Measurements from ENCODE around the gene DHX58.
A peak's percentile ranks its signal among the peaks of the same experiment; 100 is the strongest.

Gene DHX58

DNA sequence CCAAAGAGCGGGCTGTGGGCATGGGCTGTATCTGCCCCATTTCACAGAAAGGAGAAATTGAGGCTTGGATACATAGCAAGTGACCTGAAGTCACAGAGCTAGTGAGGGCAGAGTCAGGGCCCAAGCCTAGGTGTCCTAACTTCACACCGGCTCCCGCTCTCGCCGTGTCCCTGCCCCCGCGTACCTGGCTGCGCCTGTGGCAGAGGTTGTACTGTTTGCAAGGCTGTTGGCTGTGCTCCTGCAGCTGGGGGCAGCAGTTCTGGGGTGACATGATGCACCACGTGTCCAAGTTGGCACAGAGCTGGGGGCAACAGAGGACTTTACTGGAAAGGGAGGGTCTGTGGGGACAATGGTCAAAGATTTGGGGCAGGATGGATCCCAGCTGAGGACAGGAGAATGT is 3.4 kb downstream of the DHX58 start:
- no peak for DNase-seq (ENCODE audit: low spot score)

DNA sequence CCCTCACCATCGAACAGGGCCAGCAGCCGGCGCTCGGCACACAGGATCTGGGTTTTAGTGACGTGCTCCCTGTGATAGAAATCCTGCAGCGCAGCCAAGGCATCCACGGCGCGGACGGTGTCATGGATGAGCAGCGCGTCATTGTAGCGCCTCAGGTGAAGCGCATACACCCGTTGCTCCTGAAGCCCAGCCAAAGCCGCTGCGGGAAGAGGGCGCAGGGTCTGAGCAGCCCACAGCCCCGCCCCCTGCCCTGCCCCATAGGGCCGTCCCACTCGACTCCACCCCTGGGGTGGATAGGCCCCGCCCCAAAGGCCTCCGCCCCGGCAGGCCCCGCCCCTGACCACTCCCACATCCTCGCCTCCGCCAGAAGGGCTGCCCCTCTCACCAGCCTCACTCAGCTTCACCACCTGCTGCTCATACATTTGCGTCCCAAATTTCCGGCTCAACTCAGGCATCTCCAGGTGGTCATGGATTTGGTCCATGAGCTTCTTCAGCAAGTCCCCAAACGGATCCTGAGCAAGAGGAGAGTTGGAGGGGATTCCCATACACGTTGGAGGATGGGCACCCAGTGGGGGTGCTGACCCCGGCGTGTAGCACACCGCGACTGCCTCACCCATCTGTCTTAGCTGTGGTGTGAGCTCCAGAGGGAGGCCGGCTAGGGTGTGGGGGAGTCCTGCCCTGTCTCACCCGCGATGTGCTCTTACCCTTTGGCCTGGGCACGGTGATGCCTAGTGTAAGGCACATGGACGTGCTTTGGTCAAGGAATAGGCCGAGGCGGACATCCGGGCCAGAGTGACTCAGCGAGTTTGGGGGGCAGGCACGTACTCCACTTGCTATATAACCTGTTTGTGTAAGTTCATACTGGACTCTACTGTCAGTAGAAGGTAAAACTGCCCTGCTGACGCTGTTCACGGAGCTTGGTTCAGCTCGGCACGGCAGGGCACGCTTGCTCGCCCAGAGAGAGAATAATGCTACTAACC is 4.6 kb downstream of the DHX58 start:
- peak; percentile 61 for DNase-seq (ENCODE audit: low spot score)

DNA sequence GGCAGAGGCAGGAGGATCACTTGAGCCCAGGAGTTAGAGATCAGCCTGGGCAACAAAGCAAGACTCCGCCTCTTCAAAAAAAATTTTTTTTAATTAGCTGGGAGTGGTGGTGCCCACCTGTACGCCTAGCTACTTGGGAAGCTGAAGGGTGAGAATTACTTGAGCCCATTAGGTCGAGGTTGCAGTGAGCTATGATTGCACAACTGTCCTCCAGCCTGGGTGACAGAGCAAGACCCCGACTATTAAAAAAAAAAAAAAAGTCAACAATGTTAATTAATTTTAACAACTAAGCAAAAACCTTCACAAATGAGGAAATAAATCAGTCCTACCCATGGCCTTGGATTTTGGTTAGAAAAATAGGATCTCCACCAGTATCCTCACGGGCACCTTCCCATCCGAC is 5.4 kb downstream of the DHX58 start:
- no peak for DNase-seq (ENCODE audit: low spot score)

DNA sequence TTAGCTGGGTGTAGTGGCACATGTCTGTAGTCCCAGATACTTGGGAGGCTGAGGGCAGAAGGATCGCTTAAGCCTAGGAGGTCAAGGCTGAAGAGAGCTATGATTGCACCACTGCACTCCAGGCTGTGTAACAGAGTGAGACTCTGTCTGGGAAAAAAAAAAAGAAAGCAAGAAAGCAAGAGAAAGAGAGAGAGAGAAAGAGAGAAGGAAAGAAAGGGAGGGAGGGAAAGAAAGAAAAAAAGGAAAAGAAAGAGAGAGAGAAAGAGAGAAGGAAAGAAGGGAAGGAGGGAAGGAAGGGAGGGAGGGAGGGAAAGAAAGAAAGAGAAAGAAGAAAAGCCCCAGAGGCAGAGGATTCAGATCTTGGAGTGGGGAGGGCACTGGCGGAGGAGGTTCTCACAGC is 6.5 kb downstream of the DHX58 start:
- no peak for DNase-seq (ENCODE audit: low spot score)

DNA sequence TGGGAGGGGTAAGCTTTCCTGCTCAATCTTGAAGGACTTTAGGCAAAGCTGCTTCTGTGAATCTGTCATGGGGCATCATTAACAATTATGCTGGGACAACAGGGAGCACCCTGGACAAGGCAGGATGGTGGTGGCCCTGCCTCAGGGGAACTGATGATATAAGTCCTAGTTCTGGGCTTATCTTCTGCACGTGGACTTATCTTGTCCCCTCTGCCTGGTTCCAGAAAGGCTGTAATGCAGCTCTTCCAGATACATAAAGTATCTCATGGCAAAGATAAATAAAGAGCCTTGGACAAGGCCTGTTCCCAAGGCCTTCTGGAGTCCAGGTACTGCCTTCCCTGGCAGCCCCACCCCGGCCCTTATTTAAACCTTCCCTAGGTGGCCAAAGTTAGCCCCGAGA is 8.2 kb downstream of the DHX58 start:
- no peak for DNase-seq (ENCODE audit: low spot score)

DNA sequence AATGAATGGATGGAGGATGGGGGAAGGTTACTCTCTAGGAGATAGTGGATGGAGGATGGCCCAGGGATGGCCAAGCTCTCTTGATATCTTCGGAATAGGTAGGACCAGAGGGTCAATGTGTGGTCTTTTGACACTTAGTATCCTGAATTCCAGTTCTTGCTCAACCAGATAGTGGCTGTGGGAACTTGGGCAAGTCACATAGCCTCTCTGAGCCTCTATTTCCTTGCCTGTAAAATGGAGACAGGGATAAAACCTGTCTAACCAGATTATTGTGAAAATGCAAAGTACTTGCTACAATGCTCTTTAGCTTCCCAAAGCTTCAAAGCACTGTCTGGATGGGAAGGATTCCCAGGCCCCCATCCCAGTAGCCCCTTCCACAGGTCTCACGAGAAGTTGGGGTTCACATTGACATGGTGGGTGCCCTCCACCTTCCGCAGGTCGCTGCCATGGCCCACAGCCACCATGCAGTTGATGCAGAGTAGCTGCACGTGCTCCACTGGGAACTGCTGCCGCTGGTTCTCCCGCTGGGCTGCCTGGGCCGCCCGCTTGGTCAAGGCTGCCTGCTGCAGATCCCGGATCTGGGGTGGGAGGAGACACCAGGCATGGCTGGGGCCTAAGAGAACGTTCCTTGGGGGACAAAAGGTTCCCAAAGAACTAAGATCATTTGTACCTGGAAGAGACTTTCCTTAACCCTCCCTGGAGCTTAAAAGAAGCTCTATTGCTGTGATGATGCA is 9.1 kb downstream of the DHX58 start:
- DNase-seq (ENCODE audit: low spot score) = no peak

DNA sequence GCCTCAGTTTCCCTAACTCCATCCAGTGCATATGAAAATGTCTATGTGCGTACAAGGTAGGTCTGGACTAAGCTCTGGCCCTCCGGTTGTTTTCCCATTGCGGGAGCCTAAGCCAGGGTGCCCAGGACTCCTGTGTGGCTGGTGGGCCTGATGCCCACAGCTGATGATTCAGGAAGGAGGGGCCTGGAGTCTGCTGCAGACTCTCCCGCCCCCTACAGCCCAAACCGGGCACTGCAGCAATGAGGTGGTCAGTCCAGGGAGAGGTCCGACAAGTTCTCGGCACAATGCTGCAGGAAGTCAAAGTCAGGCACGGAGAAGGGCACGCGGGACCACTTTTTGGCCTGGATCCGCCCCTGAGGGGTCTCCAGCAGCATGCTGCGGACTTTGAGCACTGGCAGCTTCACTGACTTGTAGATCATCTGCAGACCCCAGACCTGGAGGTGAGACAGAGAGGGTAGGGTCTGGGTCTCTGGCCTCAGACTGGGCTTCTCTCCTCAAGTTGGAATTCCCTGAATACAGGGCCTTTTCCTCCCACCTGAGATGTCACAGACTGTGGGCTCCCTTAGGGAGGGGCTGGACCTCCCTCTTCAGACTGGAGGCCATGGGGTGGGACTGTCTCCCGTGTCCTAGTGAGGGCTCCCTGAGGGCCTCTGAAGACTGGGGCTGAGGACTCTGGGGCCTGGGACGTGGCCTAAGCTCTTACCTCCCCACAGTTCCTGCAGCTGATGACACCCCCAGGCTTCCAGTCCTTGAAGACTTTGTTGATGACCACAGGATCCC is 10.8 kb downstream of the DHX58 start:
- DNase-seq (ENCODE audit: low spot score) = peak; percentile 99

DNA sequence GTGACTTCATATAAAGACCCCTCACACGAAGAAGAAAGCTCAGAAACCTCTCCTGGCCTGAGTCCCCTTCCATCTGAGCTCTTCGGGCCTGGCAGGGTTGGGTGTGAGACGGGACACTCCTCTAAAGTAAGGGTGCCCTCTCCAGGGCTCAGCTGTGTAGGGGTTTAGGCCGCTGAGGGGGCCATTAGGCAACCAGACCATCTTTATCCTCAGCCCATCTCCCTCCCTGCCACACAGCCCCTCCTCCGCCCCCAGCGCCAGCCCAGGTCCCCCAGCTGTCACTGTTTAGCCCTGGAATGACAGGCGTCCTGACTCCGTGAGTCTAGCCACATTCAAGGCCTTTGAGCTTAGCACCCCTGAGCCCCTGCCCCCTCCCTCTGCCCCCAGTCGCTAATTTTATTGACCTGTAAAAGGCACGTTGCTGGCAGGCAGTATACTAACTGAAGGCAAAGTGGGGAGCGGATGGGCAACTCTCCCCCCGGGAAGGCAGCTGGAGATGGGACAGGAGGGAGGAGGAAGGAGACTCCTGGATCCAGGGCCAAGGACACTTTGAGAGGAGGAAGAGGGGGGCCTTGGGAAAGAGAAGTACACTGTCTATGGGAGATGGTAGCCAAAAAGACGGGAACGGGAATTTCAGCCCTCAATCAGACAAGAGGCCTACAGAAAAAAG is 13.6 kb downstream of the DHX58 start:
- DNase-seq (ENCODE audit: low spot score) = no peak

DNA sequence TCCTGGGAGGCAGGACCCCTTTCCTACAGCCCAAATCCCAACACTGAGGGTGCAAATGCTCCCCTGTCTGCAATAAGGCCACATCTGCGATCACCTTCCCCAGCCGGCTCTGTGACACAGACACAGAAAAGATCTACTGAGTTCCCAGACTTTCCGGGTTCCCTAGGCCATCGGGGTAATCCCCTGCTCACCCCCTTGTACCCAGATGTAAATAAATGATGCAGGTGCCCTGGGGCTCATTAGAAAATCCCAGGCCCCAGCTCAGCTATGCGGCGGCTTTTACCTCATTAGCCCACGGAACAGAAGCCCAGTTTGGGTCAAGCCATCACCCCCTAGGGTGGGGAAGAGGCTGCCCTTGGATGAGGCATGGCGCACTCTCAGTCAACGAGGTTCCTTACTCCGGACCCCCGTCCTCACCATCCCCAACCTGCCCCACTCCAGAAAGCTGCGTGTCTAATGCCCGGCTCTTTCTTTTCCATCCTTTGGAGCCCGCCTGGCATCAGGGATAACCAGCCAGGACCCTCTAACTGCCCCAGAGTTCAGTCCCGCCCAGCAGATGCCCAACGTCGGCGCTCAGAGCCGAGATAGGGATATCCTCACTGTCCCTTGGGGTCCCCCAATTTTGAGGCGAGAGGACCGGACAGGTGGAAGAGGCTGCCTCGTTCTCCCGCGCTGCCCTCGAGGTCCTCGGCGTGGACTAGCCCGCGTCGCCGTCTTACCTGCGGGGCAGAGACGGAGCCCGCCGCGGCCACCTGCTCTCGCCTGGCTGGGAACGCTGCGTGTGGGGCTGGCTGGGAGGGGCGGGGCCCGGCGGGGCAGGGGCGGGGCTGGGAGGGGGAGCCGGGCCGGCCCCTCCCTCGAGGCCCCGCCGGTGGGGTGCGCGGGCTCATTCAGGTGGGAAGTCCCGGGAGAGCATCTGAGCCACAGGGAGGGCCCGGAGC is 14.6 kb downstream of the DHX58 start, which contains the start of gene ZNF385C:
Gene ZNF385C (minus strand): TSS at position 783 of the 941 bp plus-strand sequence. CDS start 35,417 bp downstream, outside the sequence.
- no peak for DNase-seq (ENCODE audit: low spot score)

DNA sequence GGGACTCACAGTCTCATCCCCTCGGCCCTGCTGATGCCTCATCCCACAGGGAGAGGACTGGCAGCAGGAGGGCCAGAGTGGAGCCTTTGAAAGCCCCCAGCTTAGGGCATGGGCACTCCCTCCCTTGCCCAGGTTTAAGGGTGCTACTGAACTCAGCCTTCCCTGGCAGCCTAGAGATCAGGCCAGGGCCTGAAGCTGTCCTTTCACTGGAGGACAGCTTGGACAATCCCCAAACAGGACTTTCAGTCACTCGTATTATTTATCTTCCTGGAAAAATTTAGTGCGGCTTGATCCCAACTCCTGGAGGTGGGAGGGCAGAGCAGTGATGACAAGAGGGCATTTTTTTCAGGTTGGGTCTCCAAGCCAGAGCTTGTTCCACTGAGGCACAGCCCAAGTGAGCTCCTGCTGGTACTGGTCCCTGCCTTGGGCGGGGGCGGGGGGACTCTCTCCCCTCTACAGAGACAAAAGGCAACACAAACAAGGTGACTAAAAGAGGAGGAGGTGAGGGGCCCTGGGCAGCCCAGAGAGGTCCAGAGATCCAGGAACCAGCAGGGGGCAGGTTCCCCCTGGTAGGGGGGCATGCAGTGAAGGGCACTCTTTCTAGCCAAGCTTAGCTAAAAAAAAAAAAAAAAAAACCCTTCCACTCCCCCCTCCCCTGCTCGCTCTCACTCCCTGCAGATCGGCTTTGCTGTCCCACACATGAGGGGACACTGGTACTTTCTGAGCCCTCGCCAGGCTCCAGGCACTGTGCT is 16.0 kb downstream of the DHX58 start:
- DNase-seq (ENCODE audit: low spot score) = no peak

DNA sequence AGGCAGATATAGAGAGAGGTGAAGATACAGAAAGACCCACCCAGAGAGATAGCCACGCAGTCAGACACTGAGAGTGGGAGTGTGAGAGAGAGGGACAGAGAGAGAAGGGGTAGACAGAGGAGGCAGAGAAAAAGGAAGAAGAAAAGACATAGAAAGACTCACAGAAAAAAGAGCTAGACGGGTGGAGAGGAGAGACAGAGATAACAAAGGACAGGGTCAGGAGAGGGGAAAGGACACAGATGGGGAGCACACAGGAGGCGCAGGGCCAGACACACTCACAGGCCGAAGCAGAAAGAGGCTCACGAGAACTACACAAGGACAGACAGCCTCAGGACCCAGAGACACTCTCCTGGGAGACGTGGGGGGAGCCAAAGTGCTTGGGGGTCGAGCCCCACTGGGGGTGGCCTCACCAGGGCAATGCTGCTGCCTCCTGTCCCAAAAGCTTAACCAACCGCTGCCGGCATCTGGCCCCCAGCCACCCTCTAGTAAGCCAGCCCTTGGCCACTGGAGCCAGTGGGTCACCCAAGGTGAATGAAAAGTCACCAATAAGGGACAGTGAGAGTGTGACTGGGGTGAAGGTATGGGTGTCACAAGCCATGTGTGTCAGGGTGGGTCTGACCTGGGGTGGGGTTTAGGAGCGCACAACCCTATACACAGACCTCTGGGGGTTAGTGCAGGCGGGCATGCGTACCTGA is 18.0 kb downstream of the DHX58 start:
- no peak for DNase-seq (ENCODE audit: low spot score)

DNA sequence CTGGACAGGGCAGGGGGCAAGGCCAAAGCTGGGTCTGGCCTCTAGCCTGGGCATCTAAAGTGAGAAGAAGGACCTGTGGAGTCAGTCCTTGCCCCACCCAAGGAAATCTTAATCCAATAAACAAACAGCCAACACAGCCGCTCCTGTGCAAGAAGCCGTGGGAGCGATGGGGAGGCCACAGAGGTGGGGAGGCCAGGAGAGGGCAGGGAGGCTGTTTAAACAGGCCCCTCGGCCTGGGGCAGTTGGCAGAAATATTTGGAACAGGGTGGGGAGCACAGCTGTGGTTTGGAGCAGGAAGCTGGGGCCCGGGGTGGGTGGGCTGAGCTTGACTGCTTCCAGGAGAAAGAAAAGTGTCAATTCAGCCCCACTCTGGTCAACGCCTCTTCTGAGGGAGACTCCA is 19.6 kb downstream of the DHX58 start:
- DNase-seq (ENCODE audit: low spot score) = no peak

DNA sequence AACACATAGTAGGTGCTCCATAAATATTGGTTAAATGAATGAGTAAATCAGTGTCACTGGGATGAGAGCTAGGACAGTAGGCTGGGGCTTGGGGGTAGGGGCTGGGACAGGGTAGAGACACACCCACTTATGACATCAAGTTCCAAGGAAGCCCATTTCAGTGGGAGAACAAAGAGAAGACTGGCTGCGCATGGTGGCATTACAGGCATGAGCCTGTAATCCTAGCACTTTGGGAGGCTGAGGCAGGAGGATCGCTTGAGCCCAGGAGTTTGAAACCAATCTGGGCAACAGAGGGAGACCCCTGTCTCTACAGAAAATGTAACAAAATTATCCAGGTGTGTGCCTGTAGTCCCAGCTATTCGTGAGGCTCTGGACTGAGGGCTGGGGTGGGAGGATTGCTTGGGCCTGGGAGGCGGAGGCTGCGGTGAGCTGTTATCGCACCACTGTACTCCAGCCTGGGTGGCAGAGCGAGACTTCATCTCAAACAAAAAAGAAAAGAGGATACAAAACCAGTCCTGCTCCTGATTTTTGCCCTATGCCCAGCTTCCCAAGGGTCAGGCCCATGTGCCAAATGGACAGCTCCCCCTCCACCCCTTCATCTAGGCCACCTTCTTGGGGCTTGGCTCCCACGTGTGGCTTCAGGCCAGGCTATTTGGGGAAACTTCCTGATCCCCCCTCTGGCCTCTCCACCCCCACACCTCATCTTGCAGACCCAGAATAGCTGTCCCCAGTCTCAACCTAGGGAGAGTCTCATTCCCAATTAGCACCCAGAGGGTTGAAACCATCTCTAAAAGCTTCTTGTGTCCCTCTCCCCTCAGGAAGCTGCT is 21.3 kb downstream of the DHX58 start:
- DNase-seq (ENCODE audit: low spot score) = no peak

DNA sequence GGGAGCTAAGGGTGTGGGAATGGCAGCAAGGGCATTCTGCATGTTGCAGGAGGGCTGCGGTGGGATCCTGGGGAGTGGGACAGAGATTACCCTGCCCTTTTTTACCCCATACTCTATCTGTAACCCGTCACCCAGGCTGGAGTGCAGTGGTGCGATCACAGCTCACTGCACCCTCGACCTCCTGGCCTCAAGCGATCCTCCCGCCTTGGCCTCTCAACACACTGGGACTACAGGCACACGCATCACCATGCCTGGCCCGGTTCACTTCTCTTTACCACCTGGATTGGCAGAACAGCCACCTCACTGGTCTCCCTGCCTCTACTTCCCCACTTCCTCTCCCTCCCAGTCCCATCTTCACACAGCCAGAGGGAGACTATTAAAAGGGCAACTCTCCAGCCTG is 23.8 kb downstream of the DHX58 start:
- no peak for DNase-seq (ENCODE audit: low spot score)

DNA sequence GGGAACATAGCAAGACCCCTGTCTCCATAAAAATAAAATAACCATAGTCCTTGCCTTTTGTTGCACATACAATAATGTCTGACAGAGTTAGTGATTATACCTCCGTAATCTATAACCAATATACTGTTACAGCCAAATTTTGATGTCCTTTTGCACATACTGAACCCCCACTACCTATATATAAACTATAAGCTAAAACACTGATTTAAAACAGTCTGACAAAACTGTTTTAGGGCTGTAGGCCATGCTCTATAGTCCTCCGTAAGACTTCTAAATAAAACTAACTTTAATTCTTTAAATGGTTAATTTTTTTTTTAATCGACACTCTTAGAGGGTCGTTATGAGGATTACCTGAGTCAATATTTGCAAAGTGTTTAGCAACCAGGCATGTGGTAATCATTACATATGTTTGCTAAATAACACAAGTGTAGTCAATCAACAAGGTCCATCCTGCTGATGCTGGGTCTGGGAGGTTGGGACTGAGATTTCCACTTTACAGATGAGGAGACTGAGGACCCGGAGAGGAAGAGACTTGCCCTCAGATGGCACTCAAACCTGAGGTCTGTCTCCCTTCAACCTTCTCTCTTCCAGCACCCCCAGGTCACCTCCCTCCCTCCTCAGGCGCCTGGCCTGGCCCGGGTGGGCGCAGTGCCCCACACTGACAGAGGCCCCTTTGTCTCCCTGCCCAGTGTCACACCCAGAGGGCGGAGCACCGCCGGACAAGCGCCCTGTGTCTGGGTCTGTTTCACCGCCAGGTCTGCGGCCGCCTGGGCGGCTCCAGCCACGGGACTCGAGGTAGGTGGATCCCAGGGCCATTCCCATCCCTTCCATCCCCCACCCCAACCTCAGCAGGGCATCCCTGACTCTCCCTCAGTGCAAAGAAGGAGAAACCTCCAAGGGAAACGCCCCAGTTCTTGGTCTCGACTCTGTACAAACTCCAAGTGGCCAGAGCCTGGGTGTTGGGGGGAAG is 24.5 kb downstream of the DHX58 start:
- peak; percentile 89 for DNase-seq (ENCODE audit: low spot score)

DNA sequence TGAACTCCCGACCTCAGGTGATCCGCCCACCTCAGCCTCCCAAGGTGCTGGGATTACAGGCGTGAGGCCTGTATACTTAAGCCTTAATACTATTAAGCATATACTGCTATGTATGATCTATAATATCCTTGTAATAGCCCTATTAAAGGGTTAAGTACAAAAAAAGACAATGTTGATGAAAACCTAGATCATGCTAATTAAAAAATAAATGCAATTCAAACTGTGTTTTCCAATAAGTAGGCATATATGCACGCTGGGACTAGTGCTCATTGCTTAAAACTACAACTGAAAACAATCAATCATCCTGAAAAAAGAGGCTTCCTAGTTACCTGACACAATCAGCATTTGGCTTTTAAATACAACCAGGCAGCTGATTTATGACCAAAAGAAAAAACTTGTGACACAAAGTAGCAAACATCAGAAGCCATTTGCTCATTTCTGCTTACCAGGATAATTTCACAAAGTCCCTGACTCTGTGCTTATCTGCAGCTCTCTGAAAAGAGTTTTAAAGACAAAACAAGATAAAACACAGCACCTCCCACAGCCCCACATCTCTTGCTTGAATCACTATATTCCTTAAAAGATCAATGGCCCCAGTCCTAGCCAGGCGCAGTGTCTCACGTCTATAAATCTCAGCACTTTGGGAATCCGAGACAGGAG is 25.3 kb downstream of the DHX58 start:
- DNase-seq (ENCODE audit: low spot score) = no peak
